GM21717 (cell line): Measurements from ENCODE around the gene CBLC.
A peak's percentile ranks its signal among the peaks of the same experiment; 100 is the strongest.
"Not testable (repeated sequence)": the region's sequence is repeated elsewhere in the genome, so short reads cannot be mapped to it uniquely, and the experiment has no call there.

Experiments
- ATAC-seq: cut with Tn5 transposase; IDR thresholded peaks from one replicate; pipeline ENCODE4 v1.9.1; 2021; ENCODE audit warnings: mild to moderate bottlenecking, moderate library complexity; ENCODE audit not compliant: unreplicated experiment

Gene CBLC

DNA sequence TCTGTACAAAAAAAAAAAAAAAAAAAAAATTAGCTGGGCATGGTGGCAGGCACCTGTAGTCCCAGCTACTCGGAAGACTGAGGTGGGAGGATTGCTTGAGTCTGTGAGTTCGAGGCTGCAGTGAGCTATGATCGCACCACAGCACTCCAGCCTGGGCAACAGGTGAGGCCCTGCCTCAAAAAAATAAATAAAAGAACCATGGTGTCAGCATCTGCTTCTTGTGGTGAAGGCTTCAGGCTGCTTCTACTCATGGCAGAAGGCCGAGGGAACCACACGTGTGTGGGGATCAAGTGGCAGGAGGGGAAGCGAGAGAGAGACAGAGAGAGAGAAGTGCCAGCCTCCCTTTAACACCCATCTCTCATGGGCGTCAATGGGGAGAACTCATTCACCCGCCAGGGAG, 15.7 kb upstream of the CBLC start:
- ATAC-seq = no peak

DNA sequence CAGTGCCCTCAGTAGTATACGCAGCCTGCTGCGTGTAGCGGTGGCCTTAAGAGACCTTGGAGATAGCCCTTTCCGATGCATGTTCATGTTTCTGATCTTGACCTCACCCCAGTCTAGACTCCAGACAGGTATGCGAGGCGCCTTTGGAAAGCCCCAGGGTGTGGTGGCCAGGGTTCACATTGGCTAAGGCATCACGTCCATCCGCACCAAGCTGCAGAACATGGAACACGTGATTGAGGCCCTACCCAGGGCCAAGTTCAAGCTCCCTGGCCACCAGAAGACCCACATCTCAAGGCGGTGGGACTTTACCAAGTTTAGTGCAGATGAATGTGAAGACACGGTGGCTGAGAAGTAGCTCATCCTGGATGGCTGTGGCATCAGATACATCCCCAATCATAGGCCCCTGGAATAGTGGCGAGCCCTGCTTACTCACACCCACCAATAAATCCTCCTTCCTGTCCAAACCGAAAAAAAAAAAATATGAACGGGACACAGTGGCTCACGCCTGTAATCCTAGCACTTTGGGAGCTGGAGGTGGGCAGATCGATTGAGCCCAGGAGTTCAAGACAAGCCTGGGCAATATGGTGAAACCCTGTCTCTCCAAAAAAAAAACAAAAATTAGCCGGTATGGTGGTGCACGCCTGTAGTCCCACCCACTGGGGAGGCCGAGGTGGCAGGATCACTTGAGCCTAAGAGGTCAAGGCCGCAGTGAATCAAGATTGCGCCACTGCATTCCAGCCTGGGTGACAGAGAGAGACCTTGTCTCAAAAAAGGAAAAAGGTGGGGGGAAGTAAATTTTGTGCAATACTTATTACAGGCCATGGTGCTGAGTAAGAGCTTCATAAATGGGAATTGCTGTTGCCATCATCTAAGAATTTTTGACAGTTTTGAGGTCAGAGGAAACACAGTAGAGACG, 12.4 kb upstream of the CBLC start:
- no peak for ATAC-seq

DNA sequence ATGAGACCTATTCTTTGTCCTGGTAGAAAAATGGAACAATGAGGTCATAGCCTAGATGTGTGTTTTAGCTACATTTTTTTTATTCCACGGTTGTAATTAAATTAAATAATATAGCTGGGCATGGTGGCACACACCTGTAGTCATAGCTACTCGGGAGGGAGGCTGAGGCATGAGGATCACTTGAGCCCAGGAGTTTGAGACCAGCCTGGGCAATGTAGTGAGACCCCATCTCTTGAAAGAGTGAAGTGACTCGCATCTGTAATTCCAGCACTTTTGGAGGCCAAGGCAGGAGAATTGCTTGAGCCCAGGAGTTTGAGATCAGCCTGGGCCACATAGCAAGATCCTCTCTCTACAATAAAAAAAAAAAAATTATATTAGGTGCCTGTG, 11.7 kb upstream of the CBLC start:
- ATAC-seq = no peak

DNA sequence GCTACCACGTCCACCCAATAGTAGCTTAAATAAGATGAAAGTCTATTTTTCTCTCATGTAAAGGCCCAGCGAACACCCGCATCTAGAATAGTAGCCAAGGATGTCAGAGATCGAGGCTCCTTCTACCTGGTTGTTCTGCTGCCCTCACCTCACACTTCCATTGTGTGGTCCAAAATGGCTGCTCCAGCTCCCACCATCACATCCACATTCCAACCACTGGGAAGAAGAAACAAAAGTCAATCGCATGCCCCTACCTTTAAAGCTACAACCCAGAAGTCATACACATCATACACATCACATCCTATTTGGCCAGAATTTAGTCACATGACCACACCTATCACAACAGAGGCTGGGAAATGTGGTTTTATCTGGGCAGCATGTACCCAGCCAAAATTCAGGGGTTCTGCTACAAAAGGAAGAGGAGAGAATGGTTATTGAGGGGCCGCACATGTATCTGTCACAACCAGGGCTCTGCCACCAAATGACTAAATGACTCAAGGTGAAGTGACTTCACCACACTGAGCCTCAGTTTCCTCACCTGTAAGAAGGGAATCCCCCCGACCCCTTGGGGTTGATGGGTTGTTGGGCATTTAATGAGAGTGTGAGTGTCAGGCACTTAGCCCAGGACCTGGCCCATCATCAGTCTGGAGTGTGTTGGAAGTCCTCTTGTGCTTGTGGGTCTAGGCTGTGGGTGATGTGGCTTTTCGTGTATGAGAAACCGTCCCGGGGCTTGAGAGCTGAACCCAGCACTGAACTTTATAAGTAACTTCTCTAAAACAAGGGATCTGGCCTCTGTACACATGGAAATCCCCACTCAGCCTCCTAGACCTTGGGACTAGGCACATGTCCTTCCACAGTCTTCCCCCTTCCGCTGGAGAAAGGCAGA, 10.2 kb upstream of the CBLC start:
- ATAC-seq = no peak

DNA sequence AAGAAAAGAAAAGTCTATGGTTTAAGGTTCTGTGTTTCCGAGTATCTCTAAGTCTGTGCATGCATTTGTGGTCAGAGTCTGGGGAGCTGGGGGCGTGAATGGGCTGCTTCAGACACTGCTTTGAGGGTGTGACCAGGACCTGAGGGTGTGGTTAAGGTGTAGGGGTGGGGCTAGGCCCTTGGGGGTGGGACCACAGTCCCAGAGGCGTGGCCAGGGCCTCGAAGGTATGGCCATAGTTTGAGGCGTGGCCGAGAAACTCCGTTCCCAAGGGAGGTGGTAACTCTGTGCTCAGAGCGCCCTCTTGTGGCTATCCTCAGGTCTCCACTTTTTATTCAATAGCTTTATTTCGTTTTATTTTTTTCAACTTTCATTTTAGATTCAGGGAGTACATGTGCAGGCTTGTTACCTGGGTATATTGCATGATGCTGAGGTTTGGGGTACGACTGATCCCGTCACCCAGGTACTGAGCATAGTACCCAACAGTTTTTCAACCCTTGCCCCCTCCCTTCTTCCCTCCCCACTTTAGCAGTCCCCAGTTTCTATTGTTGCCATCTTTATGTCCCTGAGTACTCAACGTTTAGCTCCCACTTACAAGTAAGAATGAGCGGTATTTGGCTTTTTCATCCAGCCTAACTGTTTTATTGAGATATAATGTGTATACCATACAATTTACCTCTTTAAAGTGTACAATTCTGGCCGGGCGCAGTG, 7.0 kb upstream of the CBLC start:
- ATAC-seq = peak; percentile 85

DNA sequence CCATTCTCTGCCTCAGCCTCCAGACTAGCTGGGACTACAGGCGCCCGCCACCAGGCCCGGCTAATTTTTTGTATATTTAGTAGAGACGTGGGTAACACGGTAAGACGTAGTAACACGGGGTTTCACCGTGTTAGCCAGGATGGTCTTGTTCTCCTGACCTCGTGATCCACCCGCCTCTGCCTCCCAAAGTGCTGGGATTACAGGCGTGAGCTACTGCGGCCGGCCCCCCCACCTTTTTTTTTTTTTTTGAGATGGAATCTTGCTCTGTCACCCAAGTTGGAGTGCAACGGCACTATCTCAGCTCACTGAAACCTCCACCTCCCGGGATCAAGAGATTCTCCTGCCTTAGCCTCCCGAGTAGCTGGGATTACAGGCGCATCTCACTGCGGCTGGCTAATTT, 5.5 kb upstream of the CBLC start:
- ATAC-seq = not testable (repeated sequence)

DNA sequence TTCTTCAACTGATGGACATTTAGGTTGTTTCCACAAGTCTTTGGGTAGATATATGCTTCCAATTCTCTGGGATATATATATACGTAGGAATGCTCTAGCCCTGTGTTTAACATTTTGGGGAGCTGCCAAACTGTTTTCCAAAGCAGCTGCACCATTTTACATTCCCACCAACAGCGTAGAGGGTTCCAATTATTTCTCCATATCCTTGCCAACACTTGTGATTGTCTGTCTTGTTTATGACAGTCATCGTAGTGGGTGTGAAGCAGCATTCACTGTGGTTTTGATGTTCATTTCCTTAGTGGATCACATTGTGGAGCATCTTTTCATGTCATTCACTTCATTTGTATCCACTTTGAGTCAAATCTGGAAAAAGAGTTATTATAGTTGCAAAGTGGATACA, 4.7 kb upstream of the CBLC start:
- ATAC-seq = no peak

DNA sequence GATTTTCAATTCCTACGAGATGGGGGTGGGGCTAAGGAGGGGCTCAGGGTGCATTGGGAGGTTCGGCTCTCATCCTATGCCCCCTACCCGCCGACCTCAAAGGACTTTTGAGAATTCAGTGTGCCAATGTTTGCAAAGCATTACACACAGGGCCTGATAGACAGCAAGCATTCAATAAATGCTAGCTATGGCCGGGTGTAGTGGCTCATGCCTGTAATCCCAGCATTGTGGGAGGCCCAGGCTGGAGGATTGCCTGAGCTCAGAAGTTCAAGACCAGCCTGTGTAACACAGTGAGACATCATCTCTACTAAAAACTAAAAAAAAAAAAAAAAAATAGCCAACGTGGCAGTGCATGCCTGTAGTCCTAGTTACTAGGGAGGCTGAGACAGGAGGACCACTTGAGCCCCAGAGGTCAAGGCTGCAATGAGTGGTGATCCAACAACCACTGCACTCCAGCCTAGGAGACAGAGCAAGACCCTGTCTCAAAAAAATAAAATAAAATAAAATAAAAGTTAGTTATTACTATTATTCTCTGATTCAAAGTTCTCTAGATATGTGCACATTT, 1.9 kb upstream of the CBLC start:
- ATAC-seq = no peak

DNA sequence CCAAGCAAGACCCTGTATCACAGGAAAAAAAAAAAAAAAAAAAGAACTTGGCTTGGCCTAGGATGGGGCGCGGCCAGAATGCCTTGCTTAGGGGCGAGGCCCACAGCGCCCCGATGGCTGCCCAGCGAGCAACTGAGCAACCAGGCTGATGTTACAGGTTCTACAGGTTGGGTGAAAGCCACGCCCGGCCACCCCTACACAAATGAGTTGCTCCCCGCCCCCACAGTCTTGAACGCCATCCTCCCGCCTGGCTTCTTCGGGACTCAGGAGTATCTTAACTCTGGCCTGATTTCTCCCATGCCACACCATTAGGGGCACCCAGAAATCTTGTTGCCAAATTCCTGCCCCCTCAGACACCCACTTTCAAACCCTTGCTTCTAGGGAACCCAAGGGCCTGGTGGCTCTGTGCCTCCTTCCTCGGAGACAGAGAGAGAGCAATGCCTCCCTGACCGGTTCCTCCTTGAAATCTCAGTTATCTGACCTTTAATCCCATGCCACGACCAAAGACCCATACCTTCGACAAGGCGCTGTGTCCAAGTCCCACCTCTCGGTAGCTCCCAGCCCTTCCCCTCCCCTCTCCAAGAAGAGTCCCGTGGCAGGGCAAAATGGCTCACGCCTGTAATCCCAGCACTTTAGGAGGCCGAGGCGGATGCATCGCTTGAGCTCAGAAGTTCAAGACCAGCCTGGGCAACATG, 1.1 kb upstream of the CBLC start:
- ATAC-seq = no peak

DNA sequence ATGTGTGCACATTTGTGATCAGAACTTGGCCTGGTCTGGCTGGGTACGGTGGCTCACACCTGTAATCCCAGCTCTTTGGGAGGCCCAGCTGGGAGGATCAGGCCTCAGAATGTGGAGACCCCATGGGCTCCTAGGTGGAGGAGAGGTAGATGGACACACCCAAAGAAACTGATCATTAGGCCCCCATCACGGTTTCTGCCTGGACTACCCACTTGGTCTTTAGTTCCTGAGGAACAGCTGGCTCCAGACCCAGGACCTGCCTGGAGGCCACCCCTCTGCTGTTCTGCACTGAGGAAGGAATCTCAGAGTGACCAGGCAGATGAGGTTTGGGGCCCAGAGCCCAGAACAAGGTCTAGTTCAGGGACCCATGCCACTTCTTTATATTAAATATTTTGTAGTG, 1.5 kb downstream of the CBLC start:
- ATAC-seq = no peak

DNA sequence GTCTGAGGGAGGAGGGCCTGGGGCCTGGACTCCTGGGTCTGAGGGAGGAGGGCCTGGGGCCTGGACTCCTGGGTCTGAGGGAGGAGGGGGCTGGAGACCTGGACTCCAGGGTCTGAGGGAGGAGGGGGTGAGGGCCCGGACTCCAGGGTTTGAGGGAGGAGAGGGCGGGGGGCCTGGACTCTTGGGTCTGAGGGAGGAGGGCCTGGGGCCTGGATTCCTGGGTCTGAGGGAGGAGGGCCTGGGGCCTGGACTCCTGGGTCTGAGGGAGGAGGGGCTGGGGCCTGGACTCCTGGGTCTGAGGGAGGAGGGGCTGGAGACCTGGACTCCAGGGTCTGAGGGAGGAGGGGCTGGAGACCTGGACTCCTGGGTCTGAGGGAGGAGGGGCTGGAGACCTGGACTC, 4.0 kb downstream of the CBLC start:
- not testable (repeated sequence) for ATAC-seq

DNA sequence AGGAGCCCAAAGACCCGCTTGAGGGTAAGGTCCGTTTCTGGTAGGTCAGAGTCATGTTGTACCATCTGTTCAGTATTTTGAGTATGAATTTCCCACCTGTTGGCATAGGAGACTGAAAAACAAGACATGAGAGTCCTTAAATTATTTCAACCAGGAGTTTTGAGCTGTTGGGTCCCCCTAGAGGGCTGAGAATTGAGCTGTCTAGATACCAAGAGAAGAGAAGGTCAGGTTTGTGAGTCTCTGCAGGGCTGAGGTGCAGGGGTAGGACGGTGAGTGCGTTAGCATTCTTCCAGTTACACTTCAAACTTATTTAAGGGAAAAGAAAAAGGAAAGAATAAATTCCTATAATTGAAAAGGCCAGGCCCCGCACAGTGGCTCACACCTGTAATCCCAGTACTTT, 5.0 kb downstream of the CBLC start:
- ATAC-seq = no peak

DNA sequence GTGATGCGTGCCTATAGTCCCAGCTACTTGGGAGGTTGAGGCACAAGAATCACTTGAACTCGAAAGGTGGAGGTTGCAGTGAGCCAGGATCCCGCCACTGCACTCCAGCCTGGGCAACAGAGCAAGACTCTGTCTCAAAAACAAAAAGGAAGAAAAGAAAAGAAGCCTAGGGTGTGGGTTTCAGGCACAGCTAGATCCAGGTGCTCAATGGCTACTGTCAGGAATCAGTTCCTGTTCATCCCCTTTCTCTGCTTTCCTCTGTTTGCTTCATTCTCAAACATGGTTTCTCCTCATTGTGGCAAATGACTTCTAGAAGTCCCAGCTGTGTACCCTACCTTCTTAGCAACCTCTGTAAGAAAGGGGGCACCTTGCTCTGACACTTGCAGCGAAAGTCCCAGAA, 5.9 kb downstream of the CBLC start:
- no peak for ATAC-seq

DNA sequence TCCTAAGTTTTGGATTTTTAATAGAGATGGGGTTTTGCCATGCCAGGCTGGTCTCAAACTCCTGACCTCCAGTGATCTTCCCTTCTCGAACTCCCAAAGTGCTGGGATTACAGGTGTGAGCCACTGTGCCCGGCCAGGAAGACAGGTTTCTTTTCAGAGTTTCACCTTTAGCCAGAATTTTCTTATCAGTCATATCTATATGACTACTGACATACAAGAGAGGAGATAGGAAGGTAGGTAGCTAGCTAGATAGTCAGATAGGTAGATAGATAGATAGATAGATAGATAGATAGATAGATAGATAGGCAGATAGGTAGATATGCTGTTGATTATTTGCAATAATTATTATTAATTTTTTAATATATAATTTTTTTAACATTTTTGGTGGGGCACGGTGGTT, 7.6 kb downstream of the CBLC start:
- no peak for ATAC-seq

DNA sequence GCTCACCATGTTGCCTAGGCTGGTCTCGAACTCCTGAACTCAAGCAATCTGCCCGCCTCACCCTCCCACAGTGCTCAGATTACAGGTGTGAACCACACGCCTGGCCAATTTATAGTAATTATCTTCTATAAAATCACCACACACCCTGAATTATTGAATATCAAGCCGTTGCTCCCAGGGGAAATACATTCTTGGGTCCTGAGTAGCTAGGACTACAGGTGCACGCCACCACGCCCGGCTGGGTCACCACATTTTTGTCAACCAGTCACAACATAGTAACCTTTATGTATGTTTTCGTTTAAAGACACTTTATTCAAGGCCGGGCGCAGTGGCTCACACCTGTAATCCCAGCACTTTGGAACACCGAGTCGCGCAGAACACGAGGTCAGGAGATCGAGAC, 8.3 kb downstream of the CBLC start:
- no peak for ATAC-seq

DNA sequence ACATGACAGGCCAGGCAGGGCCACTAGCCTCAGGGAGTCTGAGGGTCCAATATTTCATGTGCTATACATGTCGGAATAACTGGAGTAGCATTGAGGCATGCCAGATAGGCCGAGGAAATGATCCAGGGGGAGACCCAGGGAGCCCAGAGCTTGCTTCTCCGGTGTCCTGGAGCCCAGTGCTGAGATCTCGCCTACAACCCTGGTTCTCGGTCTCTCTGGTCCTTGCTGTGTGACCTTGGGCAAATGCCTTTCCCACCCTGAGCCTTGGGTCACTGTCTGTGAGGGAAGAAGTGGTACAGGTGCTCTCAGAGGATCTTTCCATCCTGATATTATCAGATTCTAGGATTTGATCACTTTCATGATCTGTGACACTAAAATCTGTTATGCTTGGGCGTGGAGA, 11.3 kb downstream of the CBLC start:
- ATAC-seq = no peak

DNA sequence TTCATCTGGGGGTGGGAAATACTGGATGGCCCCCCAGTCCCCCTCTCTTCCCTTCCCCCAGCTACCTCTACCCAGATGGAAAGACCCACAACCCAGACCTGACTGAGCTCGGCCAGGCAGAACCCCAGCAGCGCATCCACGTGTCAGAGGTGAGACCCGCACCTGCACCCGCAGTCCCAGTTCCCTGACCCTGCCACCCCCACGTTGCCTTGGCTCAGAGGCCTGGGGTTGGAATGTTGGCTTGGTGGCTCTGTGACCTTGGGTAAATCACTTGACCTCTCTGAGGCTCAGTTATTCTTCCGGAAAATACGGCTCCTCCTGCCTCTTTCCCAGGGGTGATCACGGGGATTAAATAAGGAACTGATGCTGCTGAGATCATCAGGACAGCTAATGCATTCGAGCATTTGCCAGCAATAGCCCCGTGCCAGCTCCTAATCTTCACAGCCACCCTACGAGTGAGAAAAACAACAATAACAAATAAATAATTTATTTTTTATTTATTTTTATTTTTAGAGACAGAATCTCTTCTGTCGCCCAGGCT, 12.3 kb downstream of the CBLC start:
- no peak for ATAC-seq

DNA sequence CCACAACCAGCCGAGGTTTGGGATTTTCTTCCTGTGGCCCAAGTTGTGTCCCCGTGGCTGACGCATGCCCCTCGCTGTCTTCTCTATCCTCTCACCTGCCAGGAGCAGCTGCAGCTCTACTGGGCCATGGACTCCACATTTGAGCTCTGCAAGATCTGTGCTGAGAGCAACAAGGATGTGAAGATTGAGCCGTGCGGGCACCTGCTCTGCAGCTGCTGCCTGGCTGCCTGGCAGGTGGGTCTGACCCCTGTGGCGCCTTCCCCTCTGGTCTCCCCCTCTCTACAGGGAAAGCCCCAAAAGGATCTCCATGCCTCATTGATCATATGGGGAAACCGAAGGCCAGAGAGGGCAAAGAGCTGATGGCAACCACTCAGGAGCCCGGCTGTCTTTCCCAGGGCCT, 14.6 kb downstream of the CBLC start:
- no peak for ATAC-seq

DNA sequence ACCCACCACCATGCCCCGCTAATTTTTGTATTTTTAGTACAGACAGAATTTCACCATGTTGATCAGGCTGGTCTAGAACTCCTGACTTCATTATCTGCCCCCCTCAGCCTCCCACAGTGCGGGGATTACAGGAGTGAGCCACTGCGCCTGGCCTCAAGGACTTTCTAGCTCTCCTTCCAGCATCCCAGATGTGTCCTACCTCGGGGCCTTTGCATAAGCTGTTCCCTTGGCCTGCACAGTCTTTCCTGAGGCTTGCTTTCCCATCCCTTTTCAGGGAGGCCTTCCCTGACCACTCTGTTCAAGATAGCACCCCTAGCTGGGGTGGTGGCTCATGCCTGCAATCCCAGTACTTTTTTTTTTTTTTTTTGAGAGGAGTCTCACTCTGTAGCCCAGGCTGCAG, 16.9 kb downstream of the CBLC start:
- ATAC-seq = no peak

DNA sequence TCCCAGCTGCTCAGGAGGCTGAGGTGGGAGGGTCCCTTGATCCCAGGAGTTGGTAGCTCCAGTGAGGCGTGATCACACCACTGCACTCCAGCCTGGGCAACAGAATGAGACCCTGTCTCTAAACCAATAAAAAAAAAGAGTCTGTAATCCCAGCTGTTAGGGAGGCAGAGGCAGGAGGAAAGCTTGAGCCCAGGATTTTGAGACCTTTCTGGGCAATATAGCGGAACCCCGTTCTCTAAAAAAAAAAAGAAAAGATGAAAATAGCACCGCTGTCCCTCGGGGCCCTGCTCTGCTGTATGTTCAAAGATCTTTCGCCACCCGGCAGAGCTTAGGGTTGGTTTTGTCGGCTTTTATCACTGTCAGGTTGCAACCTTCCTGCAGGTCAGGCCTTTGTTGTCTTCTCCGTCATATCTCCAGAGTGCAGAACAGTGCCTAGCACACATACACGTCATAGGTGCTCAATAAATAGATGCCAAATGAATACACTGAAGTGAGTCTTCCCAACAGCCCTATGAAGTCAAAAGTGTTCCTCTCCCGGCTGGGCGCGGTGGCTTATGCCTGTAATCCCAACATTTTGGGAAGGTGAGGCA, 17.8 kb downstream of the CBLC start:
- ATAC-seq = no peak
